WTC11 (cell line): ENCODE measurements around the gene MRPL22.

Source experiments
- PRRX2 ChIP-seq: fragments of 250-450 bp; sonication (Bioruptor Pico); IDR thresholded peaks from 2 replicates; pipeline ENCODE4 v1.8.0; 2021; ENCODE audit warnings: mild to moderate bottlenecking
- SMAD4 ChIP-seq: sonication (generic); formaldehyde crosslinking; IDR thresholded peaks from 2 replicates; pipeline ENCODE4 v1.8.0; 2022; ENCODE audit warnings: mild to moderate bottlenecking, missing genetic modification reagents
- TF ChIP-seq, protein P1 (sequence below): fragments of 200-600 bp; IDR thresholded peaks from 2 replicates; pipeline ENCODE4 v1.8.0; 2022; ENCODE audit warnings: antibody characterized with exemption

DNA sequence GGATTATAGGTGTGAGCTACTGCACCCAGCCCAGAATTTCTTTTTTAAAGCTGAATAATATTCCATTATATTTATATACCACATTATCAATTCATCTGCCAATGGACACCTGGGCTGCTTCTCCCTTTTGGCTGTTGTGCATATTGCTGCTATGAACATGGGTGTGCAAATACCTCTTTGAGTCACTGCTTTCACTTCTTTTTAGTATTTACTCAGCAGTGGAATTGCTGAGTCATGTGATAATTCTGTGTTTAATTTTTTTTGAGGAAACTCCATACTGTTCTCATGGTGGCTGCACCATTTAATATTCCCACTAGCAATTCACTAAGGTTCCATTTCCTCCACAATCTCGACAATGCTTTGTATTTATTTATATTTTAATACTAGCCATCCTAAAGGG is 36.5 kb downstream of the MRPL22 start:
- TF ChIP-seq PRRX2 (CRISPR knock-in tag) (no peak), SMAD4 (CRISPR knock-in tag) (no peak)
- TF ChIP-seq, protein P1, sequence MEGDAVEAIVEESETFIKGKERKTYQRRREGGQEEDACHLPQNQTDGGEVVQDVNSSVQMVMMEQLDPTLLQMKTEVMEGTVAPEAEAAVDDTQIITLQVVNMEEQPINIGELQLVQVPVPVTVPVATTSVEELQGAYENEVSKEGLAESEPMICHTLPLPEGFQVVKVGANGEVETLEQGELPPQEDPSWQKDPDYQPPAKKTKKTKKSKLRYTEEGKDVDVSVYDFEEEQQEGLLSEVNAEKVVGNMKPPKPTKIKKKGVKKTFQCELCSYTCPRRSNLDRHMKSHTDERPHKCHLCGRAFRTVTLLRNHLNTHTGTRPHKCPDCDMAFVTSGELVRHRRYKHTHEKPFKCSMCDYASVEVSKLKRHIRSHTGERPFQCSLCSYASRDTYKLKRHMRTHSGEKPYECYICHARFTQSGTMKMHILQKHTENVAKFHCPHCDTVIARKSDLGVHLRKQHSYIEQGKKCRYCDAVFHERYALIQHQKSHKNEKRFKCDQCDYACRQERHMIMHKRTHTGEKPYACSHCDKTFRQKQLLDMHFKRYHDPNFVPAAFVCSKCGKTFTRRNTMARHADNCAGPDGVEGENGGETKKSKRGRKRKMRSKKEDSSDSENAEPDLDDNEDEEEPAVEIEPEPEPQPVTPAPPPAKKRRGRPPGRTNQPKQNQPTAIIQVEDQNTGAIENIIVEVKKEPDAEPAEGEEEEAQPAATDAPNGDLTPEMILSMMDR: no peak
